ENCODE data around the gene GPR150. TPM values are rescaled to one million over a fixed set of nuclear protein-coding genes. Genes with fewer than 3 reads are reported as not detected.

The GPR150 gene
- total and polyA plus RNA-seq, 2 of the 13 experiments (the other 11 are each of a cell fraction or from before 2014, with no cell fraction given), result 0.03 TPM; not detected in 1

GRCh38 chr5:95649842-95650620 lies 30.1 kb downstream of the GPR150 start (continued):
- TF ChIP-seq ZBTB40 (IDR thresholded peaks at IDR 0.05) (no peak), ZBTB40 (CRISPR knock-in tag; IDR thresholded peaks at IDR 0.05) (no peak), SIN3B (IDR thresholded peaks at IDR 0.05; ENCODE audit: low read length) (no peak), ZNF343 (CRISPR knock-in tag; IDR thresholded peaks at IDR 0.05) (no peak), NCOA1 (CRISPR knock-in tag; IDR thresholded peaks at IDR 0.05) (no peak)
